Breast epithelium (tissue), 4 donors: ENCODE measurements around the gene NUP153. TPM values are rescaled to one million over a fixed set of nuclear protein-coding genes. Genes with fewer than 3 reads are reported as not detected.

ENCODE experiments used
- DNase-seq, 2 donors: peaks; one replicate each; pipeline ENCODE4 v3.0.0-alpha.2; 2019; ENCODE audit warnings: low spot score in 2 of 2
- H3K27ac ChIP-seq, 2 donors: fragments of 200-600 bp; sonication (generic) in 1 of 2; one replicate each; pipeline ENCODE4 v1.5.1; 2016 to 2019; ENCODE audit warnings: mild to moderate bottlenecking in 1 of 2
- H3K27me3 ChIP-seq, 2 donors: fragments of 200-600 bp; sonication (generic) in 1 of 2; one replicate each; pipeline versions ENCODE4 v1.5.1 to v1.6.0; 2017 to 2019; ENCODE audit warnings: control low read depth in 1 of 2, mild to moderate bottlenecking in 1 of 2
- H3K36me3 ChIP-seq: fragments of 200-600 bp; one replicate; pipeline ENCODE4 v1.5.1; 2019
- H3K4me1 ChIP-seq, 2 donors: fragments of 200-600 bp; sonication (generic); one replicate each; pipeline ENCODE4 v1.5.1; 2016 to 2019; ENCODE audit warnings: control low read depth in 1 of 2
- H3K4me3 ChIP-seq, 3 donors: fragments of 200-600 bp; sonication (generic); 1 replicate in 2 of 3; 2 replicates in 1 of 3; pipeline ENCODE4 v1.5.1; 2016 to 2019; ENCODE audit warnings: mild to moderate bottlenecking in 3 of 3, moderate library complexity in 2 of 3
- H3K9me3 ChIP-seq, 2 donors: fragments of 200-600 bp; sonication (generic) in 1 of 2; one replicate each; pipeline ENCODE4 v1.5.1; 2016 to 2019; ENCODE audit warnings: control low read depth in 1 of 2
- POLR2A ChIP-seq: fragments of 450-650 bp; IDR thresholded peaks from one replicate; pipeline ENCODE4 v1.6.1; 2016; ENCODE audit warnings: antibody characterized with exemption, mild to moderate bottlenecking, moderate library complexity
- POLR2AphosphoS5 ChIP-seq, 3 donors: sonication (generic); formaldehyde crosslinking; IDR thresholded peaks; one replicate each; pipeline ENCODE4 v1.6.1; 2017; ENCODE audit warnings: antibody characterized with exemption in 3 of 3
- intact Hi-C: fragments of 100-400 bp; cut with DNase I; formaldehyde crosslinking; loops from one replicate; pipeline ENCODE4 v1.15.1; 2023; ENCODE audit warnings: low total_unique reads
- total RNA-seq, 3 donors: library from RNA; depleted of rRNA; stranded (reverse); fragments of >200 nt; gene quantifications; one replicate each; pipeline ENCODE4 v1.1.0, GENCODE V29; 2016
- TF ChIP-seq, protein P1 (sequence below), 3 donors: fragments of 450-650 bp; IDR thresholded peaks; one replicate each; pipeline ENCODE4 v1.5.1; 2016 to 2017; ENCODE audit warnings: antibody characterized with exemption in 3 of 3, mild to moderate bottlenecking in 3 of 3, moderate library complexity in 3 of 3

The NUP153 gene
- total RNA-seq, 3 donors from 2014 or later, result 34.1 to 61.2 (median 38.3) TPM

DNA sequence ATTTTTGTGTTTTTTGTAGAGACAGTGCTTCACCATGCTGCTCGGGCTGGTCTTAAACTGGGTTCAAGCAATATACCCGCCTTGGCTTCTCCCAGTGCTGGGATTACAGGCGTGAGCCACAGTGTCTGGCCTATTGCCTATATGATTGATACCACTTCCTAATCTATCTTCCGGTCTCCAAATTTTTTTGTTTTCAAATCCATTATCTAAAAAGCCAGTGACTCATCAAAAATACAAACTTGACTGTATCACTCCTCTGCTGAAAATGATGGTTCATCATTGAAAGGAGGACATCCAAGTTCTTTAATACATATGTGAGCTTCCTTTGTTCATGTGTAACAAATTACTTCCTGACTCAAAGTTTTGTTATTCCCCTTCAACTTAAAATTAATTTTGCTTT, 71.2 kb downstream of the NUP153 start:
- intact Hi-C loops, result no loop called here
- Histone ChIP-seq H3K36me3 (no peaks in the 10 kb centered on the region), H3K27ac (no peak overlapping the region), H3K27me3 (no peaks in the 10 kb centered on the region), H3K4me1 (no peaks in the 10 kb centered on the region), H3K4me3 (no peak overlapping the region), H3K9me3 (no peaks in the 10 kb centered on the region)
- TF ChIP-seq, protein P1, sequence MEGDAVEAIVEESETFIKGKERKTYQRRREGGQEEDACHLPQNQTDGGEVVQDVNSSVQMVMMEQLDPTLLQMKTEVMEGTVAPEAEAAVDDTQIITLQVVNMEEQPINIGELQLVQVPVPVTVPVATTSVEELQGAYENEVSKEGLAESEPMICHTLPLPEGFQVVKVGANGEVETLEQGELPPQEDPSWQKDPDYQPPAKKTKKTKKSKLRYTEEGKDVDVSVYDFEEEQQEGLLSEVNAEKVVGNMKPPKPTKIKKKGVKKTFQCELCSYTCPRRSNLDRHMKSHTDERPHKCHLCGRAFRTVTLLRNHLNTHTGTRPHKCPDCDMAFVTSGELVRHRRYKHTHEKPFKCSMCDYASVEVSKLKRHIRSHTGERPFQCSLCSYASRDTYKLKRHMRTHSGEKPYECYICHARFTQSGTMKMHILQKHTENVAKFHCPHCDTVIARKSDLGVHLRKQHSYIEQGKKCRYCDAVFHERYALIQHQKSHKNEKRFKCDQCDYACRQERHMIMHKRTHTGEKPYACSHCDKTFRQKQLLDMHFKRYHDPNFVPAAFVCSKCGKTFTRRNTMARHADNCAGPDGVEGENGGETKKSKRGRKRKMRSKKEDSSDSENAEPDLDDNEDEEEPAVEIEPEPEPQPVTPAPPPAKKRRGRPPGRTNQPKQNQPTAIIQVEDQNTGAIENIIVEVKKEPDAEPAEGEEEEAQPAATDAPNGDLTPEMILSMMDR (IDR thresholded peaks at IDR 0.05), result no peak
- no peak for TF ChIP-seq POLR2A
- TF ChIP-seq POLR2AphosphoS5 (IDR thresholded peaks at IDR 0.05), result no peak
- DNase-seq, result no peak

DNA sequence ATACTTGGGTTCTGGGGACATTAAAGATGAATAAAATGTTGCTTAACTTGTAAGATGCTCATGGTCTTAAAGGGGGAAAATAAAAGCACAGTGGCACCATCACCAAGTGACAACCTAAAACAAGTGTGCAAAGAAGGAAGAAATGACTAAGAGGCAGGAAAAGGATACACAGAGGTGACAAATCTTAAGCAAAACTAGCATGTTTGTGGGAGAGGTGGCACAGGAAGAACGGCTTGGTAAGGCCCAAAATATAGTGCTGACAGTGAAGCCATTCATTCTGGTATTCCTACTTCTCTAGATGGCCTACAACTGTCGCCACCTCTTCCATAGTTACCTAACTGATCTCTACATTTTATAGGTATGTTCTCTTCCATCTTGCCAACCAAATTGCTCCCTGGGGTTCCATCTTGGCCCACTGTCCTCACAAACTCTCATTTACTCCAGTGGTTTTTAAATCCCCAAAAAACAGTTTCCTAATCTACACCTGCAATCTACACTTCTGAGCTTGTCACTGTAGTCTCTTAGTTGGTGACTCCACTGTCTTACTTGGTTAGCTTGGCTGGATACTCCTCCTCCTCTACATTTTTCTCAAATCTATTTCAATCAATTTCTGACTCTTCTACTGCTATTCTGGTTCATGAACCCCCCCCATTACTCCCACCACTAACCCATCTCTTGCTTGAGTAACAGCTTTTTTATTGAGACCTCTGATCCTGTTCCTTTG, 73.1 kb downstream of the NUP153 start:
- intact Hi-C loops, result no loop called here
- H3K4me1 ChIP-seq, result no peaks in the 10 kb centered on the region
- no peak for DNase-seq
- no peak overlapping the region for H3K27ac ChIP-seq
- no peak for TF ChIP-seq POLR2AphosphoS5 (IDR thresholded peaks at IDR 0.05)
- no peaks in the 10 kb centered on the region for H3K27me3 ChIP-seq
- no peaks in the 10 kb centered on the region for H3K36me3 ChIP-seq
- no peaks in the 10 kb centered on the region for H3K9me3 ChIP-seq
- H3K4me3 ChIP-seq, result no peak overlapping the region

DNA sequence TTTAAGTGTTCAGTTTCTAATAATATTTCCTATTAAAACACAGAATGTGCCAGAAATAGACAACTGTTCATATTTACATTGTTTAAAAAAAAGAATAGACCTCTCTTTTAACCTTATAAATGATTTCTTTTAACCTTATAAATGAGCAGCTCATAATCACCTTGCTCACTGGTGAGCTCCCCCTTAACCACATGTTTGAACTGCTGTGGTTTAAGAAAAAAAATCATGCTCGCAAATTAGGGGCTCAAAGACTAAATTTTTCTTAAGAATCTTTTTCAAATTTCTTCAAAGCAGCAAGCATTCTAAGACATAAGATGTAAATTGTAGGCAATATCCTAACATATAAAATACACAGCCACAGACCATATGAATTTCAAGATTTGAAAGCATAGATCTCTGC, 73.8 kb downstream of the NUP153 start:
- intact Hi-C loops, result no loop called here
- no peak overlapping the region for H3K27ac ChIP-seq
- H3K4me3 ChIP-seq, result no peak overlapping the region
- no peaks in the 10 kb centered on the region for H3K9me3 ChIP-seq
- H3K36me3 ChIP-seq, result no peaks in the 10 kb centered on the region
- no peak for DNase-seq
- no peaks in the 10 kb centered on the region for H3K4me1 ChIP-seq
- TF ChIP-seq POLR2A (no peak), POLR2AphosphoS5 (IDR thresholded peaks at IDR 0.05) (no peak)
- TF ChIP-seq, protein P1 (IDR thresholded peaks at IDR 0.05), result no peak
- H3K27me3 ChIP-seq, result no peaks in the 10 kb centered on the region

DNA sequence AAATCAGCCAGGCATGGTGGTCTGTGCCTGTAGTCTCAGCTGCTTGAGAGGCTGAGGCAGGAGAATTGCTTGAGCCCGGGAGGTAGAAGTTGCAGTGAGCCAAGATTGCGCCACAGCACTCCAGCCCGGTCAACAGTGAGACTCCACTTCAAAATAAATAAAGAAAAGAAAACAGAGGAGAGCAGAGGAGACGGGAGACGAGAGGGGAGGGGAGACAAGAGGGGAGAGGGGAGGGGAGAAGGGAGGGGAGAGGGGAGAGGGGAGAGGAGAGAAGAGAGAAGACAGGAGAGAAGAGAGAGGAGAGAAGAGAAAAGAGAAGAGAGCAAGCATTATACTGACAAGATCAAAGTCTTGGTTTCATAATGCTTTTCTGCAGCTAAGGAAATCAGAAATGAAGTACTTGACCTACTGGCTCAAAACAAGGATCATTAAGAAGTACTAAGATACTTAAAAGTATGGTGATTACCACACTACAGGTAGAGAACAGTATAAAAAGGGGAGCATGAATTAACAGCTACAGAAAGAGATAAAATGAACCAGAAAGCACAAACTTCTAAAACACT, 76.1 kb downstream of the NUP153 start:
- no peak for DNase-seq
- no peaks in the 10 kb centered on the region for H3K9me3 ChIP-seq
- no peak overlapping the region for H3K27ac ChIP-seq
- no peaks in the 10 kb centered on the region for H3K27me3 ChIP-seq
- peaks cover 5% of the 10 kb centered on the region for H3K36me3 ChIP-seq
- intact Hi-C loops, result no loop called here
- TF ChIP-seq, protein P1 (IDR thresholded peaks at IDR 0.05), result no peak
- no peak for TF ChIP-seq POLR2A
- TF ChIP-seq POLR2AphosphoS5 (IDR thresholded peaks at IDR 0.05), result no peak
- no peak overlapping the region for H3K4me3 ChIP-seq
- H3K4me1 ChIP-seq, result no peaks in the 10 kb centered on the region

DNA sequence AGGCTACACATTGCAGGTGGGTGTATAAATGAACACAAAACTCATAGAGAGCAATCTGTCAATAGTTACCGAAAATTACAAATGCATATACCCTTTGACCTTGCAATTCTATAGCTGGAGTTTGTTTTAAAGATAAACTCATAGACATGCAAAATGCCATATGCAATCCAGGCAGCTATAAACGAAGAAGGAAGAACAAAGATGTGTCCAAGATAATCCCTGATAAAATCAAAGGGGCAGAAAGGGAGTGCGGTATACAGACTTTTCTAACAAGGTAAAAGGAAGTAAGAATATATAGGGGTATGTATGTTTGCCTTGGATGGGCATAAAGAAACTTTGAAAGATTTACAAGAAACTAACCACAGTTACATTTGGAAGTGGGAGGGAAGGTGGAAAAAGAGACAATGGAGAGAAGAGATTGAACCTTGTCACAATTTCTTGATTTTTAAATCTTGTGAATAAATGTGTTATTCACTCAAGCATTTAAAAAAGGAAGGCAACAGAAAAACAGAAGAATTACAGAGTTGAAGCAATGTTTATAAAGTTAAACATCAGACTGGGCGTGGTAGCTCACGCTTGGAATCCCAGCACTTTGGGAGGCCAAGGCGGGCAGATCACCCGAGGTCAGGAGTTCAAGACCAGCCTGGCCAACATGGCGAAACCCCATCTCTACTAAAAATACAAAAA, 76.8 kb downstream of the NUP153 start:
- Histone ChIP-seq H3K4me3 (no peak overlapping the region), H3K36me3 (peaks cover 5% of the 10 kb centered on the region), H3K27ac (no peak overlapping the region), H3K4me1 (no peaks in the 10 kb centered on the region), H3K9me3 (no peaks in the 10 kb centered on the region), H3K27me3 (no peaks in the 10 kb centered on the region)
- TF ChIP-seq POLR2AphosphoS5 (IDR thresholded peaks at IDR 0.05), result no peak
- TF ChIP-seq, protein P1 (IDR thresholded peaks at IDR 0.05), result no peak
- TF ChIP-seq POLR2A, result no peak
- intact Hi-C loops, result no loop called here
- no peak for DNase-seq
